ENCODE results near the gene TBL1X. TPM values are rescaled to one million over a fixed set of nuclear protein-coding genes. Genes with fewer than 3 reads are reported as not detected.

Gene TBL1X
- total RNA-seq: 6.3 TPM

DNA sequence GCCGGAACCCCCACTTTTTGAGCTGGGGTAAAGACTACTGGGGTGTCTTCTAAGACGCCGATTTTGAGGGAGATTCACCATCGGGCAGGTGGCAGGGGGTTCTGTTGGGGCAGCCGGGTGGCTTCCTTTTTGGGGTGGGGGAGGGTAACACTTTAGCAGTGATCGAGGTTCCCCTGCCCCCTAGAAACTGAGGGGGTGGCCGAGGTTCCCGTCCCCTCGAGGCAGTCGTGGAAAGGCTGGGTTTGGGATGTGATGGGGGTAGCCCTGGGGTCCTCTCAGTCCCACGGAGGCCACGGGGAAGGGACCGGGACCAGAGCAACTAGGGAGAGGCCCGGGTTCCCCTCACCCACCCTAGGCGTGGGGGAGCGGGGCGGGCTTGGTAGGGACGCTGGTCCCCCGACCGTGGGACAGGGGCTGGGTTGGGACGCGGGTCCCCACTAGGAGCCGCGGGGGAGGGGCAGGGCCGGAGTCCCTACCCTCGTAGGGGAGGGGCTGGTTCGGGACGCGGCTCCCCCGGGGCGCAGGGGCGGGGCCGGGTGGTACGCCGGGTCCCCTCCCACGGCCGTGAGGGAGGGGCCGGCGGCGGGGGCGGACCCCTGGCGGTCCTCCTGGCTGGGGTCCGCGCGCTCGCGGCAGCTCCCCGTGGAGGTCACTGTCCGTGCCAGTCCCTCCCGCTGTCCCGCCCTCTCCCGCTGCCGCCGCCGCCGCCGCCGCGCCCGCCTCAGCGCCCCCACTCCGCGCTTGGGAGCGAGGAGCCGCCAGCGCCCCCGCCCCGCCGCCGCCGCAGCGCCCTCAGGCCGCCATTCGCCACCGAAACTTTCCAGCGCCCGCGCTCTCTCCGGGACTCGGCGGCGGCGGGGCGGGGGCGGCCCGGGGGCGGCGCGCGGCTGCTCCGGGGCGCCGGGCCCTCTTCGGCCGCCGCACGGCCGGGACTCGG lies at the start of gene TBL1X:
TBL1X (plus strand) TSS at position 624 of the 937 bp plus-strand sequence. CDS start 188,529 bp downstream, outside the sequence.
- H3K27ac ChIP-seq (ENCODE audit: low read depth, low read length): peak within 1 kb of the TSS; percentile 75
- H3K9ac ChIP-seq (ENCODE audit: low read depth in 1 of 3, low read length in 3 of 3): peak within 1 kb of the TSS in 2 of 3 donors; percentile 67 to 76
- peak within 1 kb of the TSS; percentile 51 to 63 (median 63) for H3K4me3 ChIP-seq (ENCODE audit: low read length in 3 of 3)
- H3K9me3 ChIP-seq (ENCODE audit: control insufficient read depth in 3 of 3, low read length in 3 of 3): no peaks in the 10 kb centered on the region
- H3K27me3 ChIP-seq (ENCODE audit: control insufficient read depth in 3 of 3, insufficient read depth in 3 of 3, low read length in 3 of 3): no peaks in the 10 kb centered on the region
- peaks cover 11 to 17% (median 14%) of the 10 kb centered on the region in 3 donors for H3K4me1 ChIP-seq (ENCODE audit: control insufficient read depth in 3 of 3, insufficient read depth in 3 of 3, low read length in 3 of 3)
- no peaks in the 10 kb centered on the region for H3K36me3 ChIP-seq (ENCODE audit: control insufficient read depth in 3 of 3, insufficient read depth in 3 of 3, low read length in 3 of 3)

DNA sequence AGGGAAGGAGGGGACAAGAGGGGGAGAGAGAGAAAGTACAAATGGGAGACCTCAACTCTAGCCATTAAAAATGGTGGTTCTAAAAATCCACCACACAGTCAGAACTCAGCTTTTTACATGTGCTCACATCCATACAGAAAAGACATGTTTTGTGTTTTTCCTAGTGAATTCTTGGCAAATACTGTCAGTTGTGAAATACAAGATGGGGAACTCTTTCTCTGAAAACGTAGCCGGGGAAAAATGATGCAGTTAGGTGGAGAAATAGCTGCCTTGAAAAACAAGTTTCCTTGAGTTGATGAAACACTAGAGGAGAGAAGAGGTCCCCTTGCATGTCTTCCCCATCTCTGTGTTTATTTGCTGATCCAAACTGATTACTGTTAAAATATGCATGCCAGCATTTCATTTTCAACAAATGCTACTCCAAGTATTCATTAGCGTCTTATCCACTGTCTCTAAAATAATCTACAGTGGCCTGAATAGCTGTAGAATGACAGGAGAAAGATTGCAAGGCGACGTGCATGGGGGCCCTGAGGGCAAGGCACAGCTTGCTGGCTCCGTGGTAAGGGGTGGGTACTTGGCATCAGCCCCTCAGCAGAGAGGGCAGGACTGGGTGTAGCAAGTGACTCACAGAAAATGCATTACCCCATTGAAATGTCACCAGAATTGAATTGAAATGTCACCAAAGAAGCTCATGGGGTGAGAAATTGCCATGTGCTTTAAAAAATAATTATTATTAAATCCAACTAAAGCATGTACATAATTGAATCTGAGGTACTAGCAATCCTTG lies 48.1 kb upstream of the TBL1X start:
- H3K4me1 ChIP-seq (ENCODE audit: control insufficient read depth in 3 of 3, insufficient read depth in 3 of 3, low read length in 3 of 3): no peaks in the 10 kb centered on the region
- no peaks in the 10 kb centered on the region for H3K9me3 ChIP-seq (ENCODE audit: control insufficient read depth in 3 of 3, low read length in 3 of 3)
- H3K27ac ChIP-seq (ENCODE audit: low read depth, low read length): no peak overlapping the region
- H3K4me3 ChIP-seq (ENCODE audit: low read length in 3 of 3): no peak overlapping the region
- no peaks in the 10 kb centered on the region for H3K36me3 ChIP-seq (ENCODE audit: control insufficient read depth in 3 of 3, insufficient read depth in 3 of 3, low read length in 3 of 3)
- H3K27me3 ChIP-seq (ENCODE audit: control insufficient read depth in 3 of 3, insufficient read depth in 3 of 3, low read length in 3 of 3): no peaks in the 10 kb centered on the region
- no peak overlapping the region for H3K9ac ChIP-seq (ENCODE audit: low read depth in 1 of 3, low read length in 3 of 3)

DNA sequence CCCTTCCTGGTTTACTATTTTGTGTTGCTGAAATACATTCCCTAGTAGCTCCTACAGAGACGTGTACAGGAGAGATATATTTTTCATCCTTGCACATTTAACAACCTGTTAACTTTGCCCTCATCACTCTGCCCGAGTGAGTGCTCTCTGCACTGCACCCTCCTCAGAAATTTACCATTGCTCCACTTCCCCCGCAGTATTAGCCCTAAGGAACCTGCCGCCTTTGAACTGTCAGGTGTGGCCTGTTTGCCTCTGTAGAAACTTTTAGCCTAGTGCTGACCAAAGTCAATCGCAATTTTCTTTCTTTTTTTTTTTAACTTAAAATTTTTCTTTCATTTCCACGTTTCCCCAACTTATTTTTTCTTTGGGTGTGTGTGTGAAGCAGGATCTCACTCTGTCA lies 46.6 kb upstream of the TBL1X start:
- Histone ChIP-seq H3K36me3 (ENCODE audit: control insufficient read depth in 3 of 3, insufficient read depth in 3 of 3, low read length in 3 of 3) (no peaks in the 10 kb centered on the region), H3K27me3 (ENCODE audit: control insufficient read depth in 3 of 3, insufficient read depth in 3 of 3, low read length in 3 of 3) (no peaks in the 10 kb centered on the region), H3K9me3 (ENCODE audit: control insufficient read depth in 3 of 3, low read length in 3 of 3) (no peaks in the 10 kb centered on the region), H3K9ac (ENCODE audit: low read depth in 1 of 3, low read length in 3 of 3) (no peak overlapping the region), H3K27ac (ENCODE audit: low read depth, low read length) (no peak overlapping the region), H3K4me1 (ENCODE audit: control insufficient read depth in 3 of 3, insufficient read depth in 3 of 3, low read length in 3 of 3) (no peaks in the 10 kb centered on the region), H3K4me3 (ENCODE audit: low read length in 3 of 3) (no peak overlapping the region)

- H3K36me3 ChIP-seq (ENCODE audit: control insufficient read depth in 3 of 3, insufficient read depth in 3 of 3, low read length in 3 of 3): no peaks in the 10 kb centered on the region
- H3K27me3 ChIP-seq (ENCODE audit: control insufficient read depth in 3 of 3, insufficient read depth in 3 of 3, low read length in 3 of 3): no peaks in the 10 kb centered on the region
- peaks cover 0 to 4% (median 0%) of the 10 kb centered on the region in 3 donors for H3K9me3 ChIP-seq (ENCODE audit: control insufficient read depth in 3 of 3, low read length in 3 of 3)
- no peaks in the 10 kb centered on the region for H3K4me1 ChIP-seq (ENCODE audit: control insufficient read depth in 3 of 3, insufficient read depth in 3 of 3, low read length in 3 of 3)
- no peak overlapping the region for H3K27ac ChIP-seq (ENCODE audit: low read depth, low read length)
- H3K9ac ChIP-seq (ENCODE audit: low read depth in 1 of 3, low read length in 3 of 3): no peak overlapping the region
- H3K4me3 ChIP-seq (ENCODE audit: low read length in 3 of 3): no peak overlapping the region
Observed at GRCh38 chrX:9420275-9421265, 44.3 kb upstream of the TBL1X start.

GRCh38 chrX:9429767-9430166 lies 35.1 kb upstream of the TBL1X start:
- Histone ChIP-seq H3K9me3 (ENCODE audit: control insufficient read depth in 3 of 3, low read length in 3 of 3) (no peaks in the 10 kb centered on the region), H3K4me3 (ENCODE audit: low read length in 3 of 3) (no peak overlapping the region), H3K4me1 (ENCODE audit: control insufficient read depth in 3 of 3, insufficient read depth in 3 of 3, low read length in 3 of 3) (no peaks in the 10 kb centered on the region), H3K36me3 (ENCODE audit: control insufficient read depth in 3 of 3, insufficient read depth in 3 of 3, low read length in 3 of 3) (no peaks in the 10 kb centered on the region), H3K27me3 (ENCODE audit: control insufficient read depth in 3 of 3, insufficient read depth in 3 of 3, low read length in 3 of 3) (no peaks in the 10 kb centered on the region), H3K27ac (ENCODE audit: low read depth, low read length) (no peak overlapping the region), H3K9ac (ENCODE audit: low read depth in 1 of 3, low read length in 3 of 3) (no peak overlapping the region)

DNA sequence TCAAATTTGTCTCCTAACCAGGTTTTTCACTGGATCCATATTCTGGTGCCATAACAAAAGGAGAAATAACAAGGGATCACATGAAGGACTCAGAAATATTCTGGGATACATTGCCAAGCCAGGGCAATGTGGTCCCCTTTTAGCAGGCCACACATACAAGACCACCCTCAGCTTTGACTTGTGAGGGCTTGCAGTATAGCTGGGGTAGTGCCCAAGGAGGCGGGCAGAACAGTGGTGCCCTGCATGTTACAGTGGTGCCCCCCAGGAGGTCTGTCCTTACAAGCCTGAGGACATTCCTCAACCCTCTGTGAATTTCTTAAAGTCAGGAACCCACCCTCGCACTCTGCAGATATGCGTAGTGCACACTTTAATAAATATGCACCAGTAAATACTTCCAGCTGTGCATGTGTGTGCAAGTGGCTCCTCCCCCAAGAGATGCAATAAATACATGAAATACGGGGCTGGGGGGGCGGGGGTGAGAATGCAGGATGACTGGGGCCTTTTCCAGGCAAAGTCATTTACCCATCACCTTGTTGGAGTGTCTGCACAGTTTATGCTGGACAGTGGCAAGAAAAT lies 34.4 kb upstream of the TBL1X start:
- H3K9ac ChIP-seq (ENCODE audit: low read depth in 1 of 3, low read length in 3 of 3): no peak overlapping the region
- no peak overlapping the region for H3K4me3 ChIP-seq (ENCODE audit: low read length in 3 of 3)
- H3K9me3 ChIP-seq (ENCODE audit: control insufficient read depth in 3 of 3, low read length in 3 of 3): no peaks in the 10 kb centered on the region
- H3K27ac ChIP-seq (ENCODE audit: low read depth, low read length): no peak overlapping the region
- no peaks in the 10 kb centered on the region for H3K4me1 ChIP-seq (ENCODE audit: control insufficient read depth in 3 of 3, insufficient read depth in 3 of 3, low read length in 3 of 3)
- no peaks in the 10 kb centered on the region for H3K27me3 ChIP-seq (ENCODE audit: control insufficient read depth in 3 of 3, insufficient read depth in 3 of 3, low read length in 3 of 3)
- no peaks in the 10 kb centered on the region for H3K36me3 ChIP-seq (ENCODE audit: control insufficient read depth in 3 of 3, insufficient read depth in 3 of 3, low read length in 3 of 3)

GRCh38 chrX:9431281-9431680 lies 33.6 kb upstream of the TBL1X start:
- Histone ChIP-seq H3K4me3 (ENCODE audit: low read length in 3 of 3) (no peak overlapping the region), H3K4me1 (ENCODE audit: control insufficient read depth in 3 of 3, insufficient read depth in 3 of 3, low read length in 3 of 3) (no peaks in the 10 kb centered on the region), H3K9ac (ENCODE audit: low read depth in 1 of 3, low read length in 3 of 3) (no peak overlapping the region), H3K27me3 (ENCODE audit: control insufficient read depth in 3 of 3, insufficient read depth in 3 of 3, low read length in 3 of 3) (no peaks in the 10 kb centered on the region), H3K36me3 (ENCODE audit: control insufficient read depth in 3 of 3, insufficient read depth in 3 of 3, low read length in 3 of 3) (no peaks in the 10 kb centered on the region), H3K27ac (ENCODE audit: low read depth, low read length) (no peak overlapping the region), H3K9me3 (ENCODE audit: control insufficient read depth in 3 of 3, low read length in 3 of 3) (no peaks in the 10 kb centered on the region)

DNA sequence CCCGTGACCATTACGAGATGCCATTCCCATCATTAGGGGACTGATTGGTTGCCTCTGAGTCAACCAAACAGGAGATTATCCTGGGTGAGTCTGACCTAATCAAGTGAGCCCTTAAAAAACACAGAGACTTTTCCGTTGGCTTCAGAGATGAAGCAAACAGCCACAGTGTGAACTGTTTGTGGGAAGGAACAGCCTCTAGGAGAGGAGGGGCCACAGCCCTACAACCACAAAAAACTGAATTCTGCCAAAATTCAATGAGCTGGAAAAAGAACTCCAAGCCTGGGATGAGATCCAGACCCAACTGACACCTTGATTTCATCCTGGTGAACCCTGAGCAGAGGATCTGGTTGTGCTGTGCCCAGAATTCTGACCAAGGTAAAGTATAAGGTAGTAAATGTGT lies 31.3 kb upstream of the TBL1X start:
- H3K9ac ChIP-seq (ENCODE audit: low read depth in 1 of 3, low read length in 3 of 3): no peak overlapping the region
- H3K4me3 ChIP-seq (ENCODE audit: low read length in 3 of 3): no peak overlapping the region
- H3K9me3 ChIP-seq (ENCODE audit: control insufficient read depth in 3 of 3, low read length in 3 of 3): no peaks in the 10 kb centered on the region
- no peaks in the 10 kb centered on the region for H3K27me3 ChIP-seq (ENCODE audit: control insufficient read depth in 3 of 3, insufficient read depth in 3 of 3, low read length in 3 of 3)
- H3K36me3 ChIP-seq (ENCODE audit: control insufficient read depth in 3 of 3, insufficient read depth in 3 of 3, low read length in 3 of 3): no peaks in the 10 kb centered on the region
- H3K4me1 ChIP-seq (ENCODE audit: control insufficient read depth in 3 of 3, insufficient read depth in 3 of 3, low read length in 3 of 3): no peaks in the 10 kb centered on the region
- no peak overlapping the region for H3K27ac ChIP-seq (ENCODE audit: low read depth, low read length)

DNA sequence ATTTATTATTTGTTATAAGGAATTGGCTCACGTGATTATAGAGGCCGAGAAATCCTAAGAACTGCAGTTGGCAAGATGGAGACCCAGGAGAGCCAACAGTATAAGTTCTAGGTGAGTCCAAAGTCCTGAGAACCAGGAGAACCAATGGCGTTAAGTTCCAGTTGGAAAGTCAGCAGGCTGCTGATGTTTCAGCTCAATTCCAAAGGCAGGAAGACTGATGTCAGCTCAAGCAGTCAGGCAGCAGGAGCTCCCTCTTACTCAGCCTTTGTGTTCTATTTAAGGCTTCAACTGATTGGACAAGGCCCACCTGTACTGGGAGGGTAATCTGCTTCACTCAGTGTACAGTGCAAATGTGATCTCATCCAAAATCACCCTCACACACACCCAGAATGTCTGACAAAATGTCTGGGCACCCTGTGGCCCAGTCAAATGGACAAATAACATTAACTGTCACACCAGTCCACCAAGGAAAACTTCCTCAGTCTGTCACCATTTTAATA lies 30.8 kb upstream of the TBL1X start:
- no peak overlapping the region for H3K4me3 ChIP-seq (ENCODE audit: low read length in 3 of 3)
- no peaks in the 10 kb centered on the region for H3K4me1 ChIP-seq (ENCODE audit: control insufficient read depth in 3 of 3, insufficient read depth in 3 of 3, low read length in 3 of 3)
- no peak overlapping the region for H3K27ac ChIP-seq (ENCODE audit: low read depth, low read length)
- H3K9ac ChIP-seq (ENCODE audit: low read depth in 1 of 3, low read length in 3 of 3): no peak overlapping the region
- H3K9me3 ChIP-seq (ENCODE audit: control insufficient read depth in 3 of 3, low read length in 3 of 3): no peaks in the 10 kb centered on the region
- H3K36me3 ChIP-seq (ENCODE audit: control insufficient read depth in 3 of 3, insufficient read depth in 3 of 3, low read length in 3 of 3): no peaks in the 10 kb centered on the region
- H3K27me3 ChIP-seq (ENCODE audit: control insufficient read depth in 3 of 3, insufficient read depth in 3 of 3, low read length in 3 of 3): no peaks in the 10 kb centered on the region
